ENCODE data around the gene ARHGAP22.

The ARHGAP22 gene

GRCh38 chr10:48399056-48399541 lies 205.8 kb downstream of the ARHGAP22 start:
- H3K27me3 ChIP-seq (replicated peaks; ENCODE audit: control insufficient read depth, insufficient read depth, low read length, poor library complexity, severe bottlenecking) = no peaks in the 10 kb centered on the region
- no peak overlapping the region for H3K27ac ChIP-seq (ENCODE audit: insufficient read depth, low read length, poor library complexity, severe bottlenecking)
- no peak overlapping the region for H3K4me3 ChIP-seq (ENCODE audit: insufficient read depth, low read depth, low read length, poor library complexity, severe bottlenecking)
- no peaks in the 10 kb centered on the region for H3K9me3 ChIP-seq (ENCODE audit: control insufficient read depth, low read length)
- no peak for DNase-seq
- H3K4me1 ChIP-seq (ENCODE audit: control insufficient read depth, insufficient read depth, low read length, poor library complexity, severe bottlenecking) = no peaks in the 10 kb centered on the region
- H3K36me3 ChIP-seq (ENCODE audit: control insufficient read depth, insufficient read depth, low read length) = no peaks in the 10 kb centered on the region

GRCh38 chr10:48398261-48398660 lies 206.6 kb downstream of the ARHGAP22 start:
- H3K27ac ChIP-seq (ENCODE audit: insufficient read depth, low read length, poor library complexity, severe bottlenecking) = no peak overlapping the region
- no peaks in the 10 kb centered on the region for H3K36me3 ChIP-seq (ENCODE audit: control insufficient read depth, insufficient read depth, low read length)
- no peaks in the 10 kb centered on the region for H3K4me1 ChIP-seq (ENCODE audit: control insufficient read depth, insufficient read depth, low read length, poor library complexity, severe bottlenecking)
- no peak overlapping the region for H3K4me3 ChIP-seq (ENCODE audit: insufficient read depth, low read depth, low read length, poor library complexity, severe bottlenecking)
- H3K9me3 ChIP-seq (ENCODE audit: control insufficient read depth, low read length) = no peaks in the 10 kb centered on the region
- H3K27me3 ChIP-seq (replicated peaks; ENCODE audit: control insufficient read depth, insufficient read depth, low read length, poor library complexity, severe bottlenecking) = no peaks in the 10 kb centered on the region
- no peak for DNase-seq

Measured in effector memory CD4-positive, alpha-beta T cell (primary cell).